Hepatocyte (in vitro differentiated cells): Measurements from ENCODE around the gene OR51B2. TPM values are rescaled to one million over a fixed set of nuclear protein-coding genes. Genes with fewer than 3 reads are reported as not detected.

Source experiments
- DNase-seq: peaks from one replicate; pipeline ENCODE4 v3.0.0-alpha.2; 2016; ENCODE audit warnings: low spot score
- H2AFZ ChIP-seq: fragments of 200-600 bp; sonication (generic); 2 replicates; pipeline ENCODE4 v1.6.0; 2016; ENCODE audit warnings: antibody characterized with exemption, mild to moderate bottlenecking
- H3K27ac ChIP-seq: fragments of 200-600 bp; sonication (generic); 2 replicates; pipeline ENCODE4 v1.5.1; 2016; ENCODE audit warnings: mild to moderate bottlenecking
- H3K27me3 ChIP-seq: fragments of 200-600 bp; sonication (generic); 2 replicates; pipeline ENCODE4 v1.6.1; 2016
- H3K36me3 ChIP-seq: fragments of 200-600 bp; sonication (generic); replicated peaks from 2 replicates; pipeline ENCODE4 v1.5.1; 2016; ENCODE audit warnings: low read depth; ENCODE audit not compliant: insufficient read depth
- H3K4me1 ChIP-seq: fragments of 200-600 bp; sonication (generic); 2 replicates; pipeline ENCODE4 v1.5.1; 2016; ENCODE audit warnings: mild to moderate bottlenecking, moderate library complexity; ENCODE audit not compliant: insufficient read depth
- H3K4me2 ChIP-seq: fragments of 200-600 bp; sonication (generic); 2 replicates; pipeline ENCODE4 v1.6.0; 2016
- H3K4me3 ChIP-seq: fragments of 200-600 bp; sonication (generic); 2 replicates; pipeline ENCODE4 v1.5.1; 2016; ENCODE audit warnings: mild to moderate bottlenecking
- H3K79me2 ChIP-seq: fragments of 200-600 bp; sonication (generic); 2 replicates; pipeline ENCODE4 v1.6.0; 2017; ENCODE audit warnings: mild to moderate bottlenecking
- H3K9me2 ChIP-seq: fragments of 200-600 bp; sonication (generic); replicated peaks from 2 replicates; pipeline ENCODE4 v1.6.0; 2017; ENCODE audit warnings: mild to moderate bottlenecking; ENCODE audit not compliant: insufficient read depth
- H3K9me3 ChIP-seq: fragments of 200-600 bp; sonication (generic); 2 replicates; pipeline ENCODE4 v1.5.1; 2016; ENCODE audit warnings: low read depth, mild to moderate bottlenecking
- H4K20me1 ChIP-seq: fragments of 200-600 bp; sonication (generic); 2 replicates; pipeline ENCODE4 v1.6.0; 2016; ENCODE audit warnings: mild to moderate bottlenecking; ENCODE audit not compliant: insufficient read depth, poor library complexity, severe bottlenecking
- EZH2 ChIP-seq: fragments of 200-600 bp; sonication (generic); IDR thresholded peaks from 2 replicates; pipeline ENCODE4 v1.6.1; 2016; ENCODE audit warnings: antibody characterized with exemption, mild to moderate bottlenecking, borderline replicate concordance
- EZH2phosphoT487 ChIP-seq: fragments of 200-600 bp; sonication (generic); IDR thresholded peaks from one replicate; pipeline ENCODE4 v1.6.1; 2018; ENCODE audit warnings: antibody characterized with exemption, mild to moderate bottlenecking, low read depth, moderate library complexity; ENCODE audit not compliant: unreplicated experiment, severe bottlenecking
- WGBS: methylation state at CpG from one replicate; pipeline ENCODE4 v1.1.6; 2016; ENCODE audit warnings: low lambda C conversion rate; ENCODE audit errors: missing lambda C conversion rate; 5-methylcytosine and 5-hydroxymethylcytosine counted together
- polyA plus RNA-seq: library from polyadenylated mRNA; unstranded; fragments of >200 nt; fragmentation: Nextera tagmentation; extraction: Ambion mirVana; gene quantifications from 2 replicates; pipeline ENCODE4 v1.2.1, GENCODE V29; 2016
- total RNA-seq: library from RNA; depleted of rRNA; stranded (reverse); fragments of >200 nt; gene quantifications from 2 replicates; pipeline ENCODE4 v1.2.3, GENCODE V29; 2014
- TF ChIP-seq, protein P1 (sequence below): fragments of 200-600 bp; sonication (generic); IDR thresholded peaks from 2 replicates; pipeline ENCODE4 v1.5.1; 2016; ENCODE audit warnings: antibody characterized with exemption, mild to moderate bottlenecking; ENCODE audit not compliant: poor library complexity

OR51B2 gene
- total RNA-seq (not detected in 2 replicates), polyA plus RNA-seq (not detected in 2 replicates)

DNA sequence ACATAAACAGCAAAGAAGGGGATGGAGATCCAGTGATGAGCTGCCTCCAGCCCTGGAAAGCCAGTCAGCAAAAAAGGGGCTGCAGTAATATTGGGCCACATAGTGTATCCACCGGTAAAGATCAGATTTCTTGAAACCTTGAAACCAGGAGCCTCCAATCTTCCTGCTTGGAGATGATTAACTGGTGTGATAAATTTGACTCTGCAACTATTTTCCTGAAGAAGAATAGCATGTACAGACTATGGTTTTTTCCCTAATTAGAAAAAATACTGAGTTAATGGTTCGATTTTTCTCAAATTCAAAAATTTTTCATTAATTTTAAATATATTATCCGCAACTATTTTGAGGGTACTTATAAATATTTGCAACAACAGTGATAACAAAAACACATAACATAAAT is at the start of gene OR51B2:
Gene OR51B2, minus strand, starts transcription at position 101 of the 400 bp plus-strand sequence. Its CDS starts 0 bp downstream, at position 101.
- Histone ChIP-seq H3K36me3 (no peaks in the 10 kb centered on the region), H3K79me2 (no peaks in the 10 kb centered on the region), H3K27me3 (no peaks in the 10 kb centered on the region), H3K4me3 (no peak within 1 kb of the TSS), H3K9me3 (no peaks in the 10 kb centered on the region), H3K4me1 (no peaks in the 10 kb centered on the region), H4K20me1 (no peaks in the 10 kb centered on the region), H3K4me2 (no peak within 1 kb of the TSS), H3K27ac (no peak within 1 kb of the TSS), H2AFZ (no peak within 1 kb of the TSS), H3K9me2 (no peaks in the 10 kb centered on the region)
- WGBS, result 57% methylated on average over 3 of the region's 3 CpGs
- DNase-seq, result no peak
- TF ChIP-seq EZH2 (no peak), EZH2phosphoT487 (no peak)
- TF ChIP-seq, protein P1, sequence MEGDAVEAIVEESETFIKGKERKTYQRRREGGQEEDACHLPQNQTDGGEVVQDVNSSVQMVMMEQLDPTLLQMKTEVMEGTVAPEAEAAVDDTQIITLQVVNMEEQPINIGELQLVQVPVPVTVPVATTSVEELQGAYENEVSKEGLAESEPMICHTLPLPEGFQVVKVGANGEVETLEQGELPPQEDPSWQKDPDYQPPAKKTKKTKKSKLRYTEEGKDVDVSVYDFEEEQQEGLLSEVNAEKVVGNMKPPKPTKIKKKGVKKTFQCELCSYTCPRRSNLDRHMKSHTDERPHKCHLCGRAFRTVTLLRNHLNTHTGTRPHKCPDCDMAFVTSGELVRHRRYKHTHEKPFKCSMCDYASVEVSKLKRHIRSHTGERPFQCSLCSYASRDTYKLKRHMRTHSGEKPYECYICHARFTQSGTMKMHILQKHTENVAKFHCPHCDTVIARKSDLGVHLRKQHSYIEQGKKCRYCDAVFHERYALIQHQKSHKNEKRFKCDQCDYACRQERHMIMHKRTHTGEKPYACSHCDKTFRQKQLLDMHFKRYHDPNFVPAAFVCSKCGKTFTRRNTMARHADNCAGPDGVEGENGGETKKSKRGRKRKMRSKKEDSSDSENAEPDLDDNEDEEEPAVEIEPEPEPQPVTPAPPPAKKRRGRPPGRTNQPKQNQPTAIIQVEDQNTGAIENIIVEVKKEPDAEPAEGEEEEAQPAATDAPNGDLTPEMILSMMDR, result no peak

DNA sequence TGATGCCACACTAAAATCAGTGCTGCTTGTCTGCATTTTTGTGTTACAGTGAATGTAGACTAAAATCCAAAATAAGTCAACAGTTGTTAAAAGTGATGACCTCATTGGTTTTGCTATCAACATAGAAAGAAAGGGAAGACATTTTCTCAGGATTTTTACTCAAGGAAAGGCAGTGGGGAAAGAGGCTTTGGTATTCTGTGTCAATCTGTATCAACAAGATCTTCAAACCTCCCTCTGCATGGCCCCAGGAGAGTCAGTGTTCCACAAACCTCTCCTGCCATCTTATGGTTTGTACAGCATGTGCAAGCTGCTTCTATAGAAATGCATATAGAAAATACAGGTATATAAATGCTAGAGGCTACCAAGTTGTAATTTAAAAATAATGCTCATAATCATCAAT is 45.7 kb upstream of the OR51B2 start:
- Histone ChIP-seq H3K9me3 (no peaks in the 10 kb centered on the region), H3K36me3 (no peaks in the 10 kb centered on the region), H3K27ac (no peak overlapping the region), H4K20me1 (no peaks in the 10 kb centered on the region), H2AFZ (no peak overlapping the region), H3K79me2 (no peaks in the 10 kb centered on the region), H3K27me3 (no peaks in the 10 kb centered on the region), H3K4me2 (no peak overlapping the region), H3K4me3 (no peak overlapping the region), H3K4me1 (no peaks in the 10 kb centered on the region), H3K9me2 (no peaks in the 10 kb centered on the region)
- no peak for TF ChIP-seq EZH2
- no peak for TF ChIP-seq EZH2phosphoT487
- TF ChIP-seq, protein P1, result peak; percentile 38
- no peak for DNase-seq

DNA sequence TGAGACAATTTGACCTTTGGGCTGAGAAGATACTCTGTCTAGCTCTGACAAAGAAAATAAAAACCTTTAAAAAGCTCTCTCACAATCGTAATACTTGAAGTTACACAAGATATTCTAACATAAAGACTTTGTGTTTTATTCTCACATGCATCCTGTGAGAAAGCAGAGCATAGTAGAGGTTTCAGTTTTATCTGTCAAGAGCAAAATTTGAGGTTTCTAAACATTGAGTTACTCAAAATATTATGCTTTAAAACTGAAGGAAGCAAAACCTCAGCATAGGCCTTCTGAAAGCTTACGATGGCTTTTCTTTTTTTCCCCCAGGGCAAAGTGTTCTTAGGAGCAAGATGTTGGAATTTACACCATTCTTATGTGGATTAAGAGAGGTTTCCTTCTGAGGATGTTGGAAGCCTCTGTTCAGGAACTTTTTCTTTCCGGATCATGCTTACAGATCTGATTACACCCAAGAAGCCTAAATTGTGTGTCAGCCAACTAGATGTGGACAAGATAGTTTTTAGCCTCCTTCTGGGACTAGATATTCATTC is 44.5 kb upstream of the OR51B2 start:
- Histone ChIP-seq H3K9me2 (no peaks in the 10 kb centered on the region), H3K9me3 (no peaks in the 10 kb centered on the region), H3K27me3 (no peaks in the 10 kb centered on the region), H4K20me1 (no peaks in the 10 kb centered on the region), H3K27ac (no peak overlapping the region), H3K36me3 (no peaks in the 10 kb centered on the region), H3K4me2 (no peak overlapping the region), H3K4me3 (no peak overlapping the region), H3K79me2 (no peaks in the 10 kb centered on the region), H2AFZ (no peak overlapping the region), H3K4me1 (no peaks in the 10 kb centered on the region)
- TF ChIP-seq, protein P1, result no peak
- no peak for TF ChIP-seq EZH2phosphoT487
- no peak for TF ChIP-seq EZH2
- no peak for DNase-seq
- WGBS, result 32% methylated on average over 3 of the region's 3 CpGs
